DMS53 treated with DMSO at 0.1 percent for 48 hours (cell line): Measurements from ENCODE around the gene XPO5.
A peak's percentile ranks its signal among the peaks of the same experiment; 100 is the strongest.
"Not testable (repeated sequence)": the region's sequence is repeated elsewhere in the genome, so short reads cannot be mapped to it uniquely, and the experiment has no call there.

Experiments
- DNase-seq: peaks from one replicate; lab custom pipeline; 2025; ENCODE audit not compliant: unreplicated experiment; lab: John Stamatoyannopoulos, UW

XPO5 gene

DNA sequence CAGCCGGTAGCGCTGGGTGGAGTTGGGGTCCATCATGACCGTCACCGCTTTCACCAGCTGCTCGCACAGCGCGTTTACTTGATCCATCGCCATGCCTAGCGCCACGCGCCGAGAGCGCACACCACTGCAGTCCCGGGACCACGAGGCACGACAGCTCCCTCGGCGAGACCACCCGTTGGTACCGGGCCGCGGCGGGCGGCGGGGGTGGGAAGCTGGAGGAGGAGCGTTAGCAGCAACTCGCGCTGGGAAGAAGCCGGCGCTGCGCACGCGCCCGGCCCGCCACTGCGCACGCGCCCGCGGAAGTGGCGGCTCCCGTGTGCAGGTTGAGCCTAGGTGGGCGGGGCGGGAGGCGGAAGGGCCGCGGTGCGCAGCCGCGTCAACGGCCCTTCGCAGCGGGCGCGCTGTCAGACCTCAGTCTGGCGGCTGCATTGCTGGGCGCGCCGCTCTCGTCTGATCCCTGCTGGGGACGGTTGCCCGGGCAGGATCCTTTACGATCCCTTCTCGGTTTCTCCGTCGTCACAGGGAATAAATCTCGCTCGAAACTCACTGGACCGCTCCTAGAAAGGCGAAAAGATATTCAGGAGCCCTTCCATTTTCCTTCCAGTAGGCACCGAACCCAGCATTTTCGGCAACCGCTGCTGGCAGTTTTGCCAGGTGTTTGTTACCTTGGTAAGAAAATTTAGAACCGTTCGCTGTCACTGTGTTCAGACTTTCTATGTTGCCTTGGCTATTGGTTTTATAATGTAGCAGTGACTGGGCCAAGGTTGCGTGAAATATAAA lies at the start of gene XPO5, which contains the start of gene POLH:
Gene XPO5, minus strand, starts transcription at position 267 of the 780 bp plus-strand sequence. Its CDS starts 174 bp downstream, at position 93.
Gene POLH, plus strand, starts transcription at position 414 of the 780 bp plus-strand sequence. CDS start 6,135 bp downstream, outside the sequence.
- DNase-seq, result peak; percentile 92

DNA sequence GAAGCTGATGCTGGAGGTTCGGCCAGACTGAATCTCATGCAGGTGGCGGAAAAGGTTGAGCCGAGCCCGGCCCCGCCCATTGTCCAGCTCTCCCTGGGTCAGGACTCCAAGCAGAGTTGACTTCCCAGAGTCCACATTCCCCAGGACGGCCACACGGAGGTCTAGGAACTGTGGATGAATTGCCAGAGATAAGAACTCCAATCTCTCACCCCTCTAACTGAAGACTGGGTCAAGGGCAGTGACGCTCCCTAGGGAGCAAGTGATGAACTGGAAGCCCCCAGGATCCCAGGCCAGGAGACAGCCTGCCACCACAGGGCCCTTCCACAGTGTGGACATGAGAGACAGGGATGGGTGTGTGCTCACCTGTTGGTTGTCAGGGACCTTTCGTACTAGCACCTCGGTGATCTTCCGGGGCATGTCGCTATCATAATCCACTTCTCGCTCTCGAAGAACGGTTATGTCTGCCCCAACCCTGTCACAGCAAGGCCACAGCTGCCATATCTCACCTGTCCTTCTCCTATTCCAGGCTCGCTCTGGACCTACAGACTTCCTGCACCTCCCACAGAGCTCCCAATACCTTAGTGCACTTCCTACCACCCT lies 49.7 kb upstream of the XPO5 start:
- no peak for DNase-seq

DNA sequence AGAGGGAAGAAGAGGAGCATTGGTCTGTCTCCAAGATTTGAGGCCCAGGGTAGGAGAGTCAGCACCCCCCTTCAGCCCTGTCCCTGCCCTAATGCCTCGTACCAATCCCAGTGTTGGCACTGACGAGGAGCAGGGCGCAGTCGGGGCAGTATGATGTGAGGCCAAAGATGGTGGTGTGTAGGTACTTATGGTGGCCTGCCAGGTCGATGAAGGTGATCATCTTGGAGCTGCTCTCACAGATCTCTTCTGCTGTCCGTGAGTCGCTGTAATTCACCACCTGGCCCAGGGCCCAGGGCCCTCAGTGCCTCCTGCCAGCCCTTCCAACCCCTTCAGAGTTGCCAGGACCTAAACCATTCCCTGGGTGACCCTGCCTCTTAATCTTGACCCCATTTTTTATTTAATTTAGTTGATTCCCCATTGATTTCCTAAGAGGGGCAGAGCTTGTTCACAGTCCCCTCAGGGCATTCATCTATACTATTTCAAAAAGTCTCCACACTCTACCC lies 49.0 kb upstream of the XPO5 start:
- DNase-seq, result no peak

DNA sequence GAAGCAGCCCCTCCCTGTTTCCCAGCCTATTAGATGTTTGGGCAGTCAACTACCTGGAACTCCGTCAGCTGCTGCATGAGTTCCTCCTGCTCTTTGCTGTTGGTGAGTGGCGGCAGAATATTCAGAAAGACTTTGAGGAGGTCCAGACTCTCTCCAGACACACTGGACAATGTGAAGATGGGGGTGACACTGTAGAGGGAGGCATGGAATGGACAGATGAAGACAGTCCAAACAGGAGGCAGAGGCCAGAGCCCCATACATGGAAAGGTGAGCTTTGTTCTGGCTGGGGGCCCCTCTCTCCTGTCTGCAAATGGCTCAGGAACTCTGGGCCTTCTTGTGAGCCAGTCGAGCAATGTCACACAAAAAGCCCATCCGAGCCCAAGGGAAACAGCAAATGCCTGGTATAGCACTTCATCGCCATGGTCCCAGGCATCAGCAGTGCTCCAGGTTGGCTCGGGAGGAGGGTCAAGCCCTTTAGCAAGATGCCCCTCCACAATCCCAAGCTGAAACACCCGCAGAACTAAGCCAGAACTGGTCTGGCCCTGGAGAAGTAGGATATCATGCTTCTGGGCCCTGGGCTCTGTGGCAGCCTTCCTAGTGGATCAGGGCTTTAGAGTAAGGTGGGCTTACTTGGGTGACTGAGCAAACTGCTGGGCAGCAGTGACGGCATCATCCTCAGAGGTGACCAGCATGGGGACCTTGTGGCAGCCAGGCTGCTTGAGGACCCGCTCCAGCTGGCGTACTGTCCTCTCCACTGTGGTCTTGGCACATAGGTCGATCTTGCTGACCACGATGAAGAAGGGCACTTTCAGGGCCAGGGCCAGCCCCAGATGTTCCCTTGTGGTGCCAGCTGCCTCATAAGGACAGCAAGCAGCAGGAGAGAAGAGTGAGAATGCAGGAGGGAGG lies 48.3 kb upstream of the XPO5 start:
- DNase-seq, result no peak

DNA sequence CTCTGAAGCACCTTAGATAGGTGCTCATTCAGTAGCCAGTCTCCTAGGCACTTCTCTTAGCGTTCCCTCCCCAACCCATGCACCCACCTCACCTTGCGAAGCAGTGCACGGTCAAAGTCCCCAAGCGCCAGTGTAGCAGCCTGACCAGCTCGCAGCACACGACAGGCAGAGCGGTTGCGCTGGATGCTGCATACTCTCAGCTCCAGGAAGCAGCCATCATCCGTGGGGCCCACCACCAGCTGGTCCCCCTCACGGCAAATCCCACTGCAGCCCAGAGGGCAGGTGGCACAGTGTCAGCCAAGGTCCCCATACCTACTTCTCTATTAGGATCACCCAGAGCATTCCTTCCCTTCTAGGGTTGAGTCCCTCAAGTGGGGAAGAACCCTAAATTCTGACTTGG lies 46.7 kb upstream of the XPO5 start:
- DNase-seq, result no peak

DNA sequence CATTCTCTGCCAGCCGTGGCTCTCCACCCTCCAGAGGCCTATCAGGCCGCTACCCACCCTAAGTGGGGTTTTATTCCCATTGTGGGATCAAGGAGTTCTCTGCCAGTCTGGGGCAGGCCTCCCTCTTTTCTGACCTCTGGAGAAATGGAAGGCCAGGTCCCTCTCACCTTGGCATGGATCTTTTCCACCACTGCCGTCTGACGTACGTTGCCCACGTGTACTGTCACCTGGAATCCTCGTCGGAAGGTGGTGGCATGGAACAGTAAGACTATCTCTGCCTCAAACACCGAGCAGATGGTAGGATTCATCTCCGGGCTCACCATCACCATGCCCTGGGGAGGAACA lies 46.0 kb upstream of the XPO5 start:
- DNase-seq, result no peak

DNA sequence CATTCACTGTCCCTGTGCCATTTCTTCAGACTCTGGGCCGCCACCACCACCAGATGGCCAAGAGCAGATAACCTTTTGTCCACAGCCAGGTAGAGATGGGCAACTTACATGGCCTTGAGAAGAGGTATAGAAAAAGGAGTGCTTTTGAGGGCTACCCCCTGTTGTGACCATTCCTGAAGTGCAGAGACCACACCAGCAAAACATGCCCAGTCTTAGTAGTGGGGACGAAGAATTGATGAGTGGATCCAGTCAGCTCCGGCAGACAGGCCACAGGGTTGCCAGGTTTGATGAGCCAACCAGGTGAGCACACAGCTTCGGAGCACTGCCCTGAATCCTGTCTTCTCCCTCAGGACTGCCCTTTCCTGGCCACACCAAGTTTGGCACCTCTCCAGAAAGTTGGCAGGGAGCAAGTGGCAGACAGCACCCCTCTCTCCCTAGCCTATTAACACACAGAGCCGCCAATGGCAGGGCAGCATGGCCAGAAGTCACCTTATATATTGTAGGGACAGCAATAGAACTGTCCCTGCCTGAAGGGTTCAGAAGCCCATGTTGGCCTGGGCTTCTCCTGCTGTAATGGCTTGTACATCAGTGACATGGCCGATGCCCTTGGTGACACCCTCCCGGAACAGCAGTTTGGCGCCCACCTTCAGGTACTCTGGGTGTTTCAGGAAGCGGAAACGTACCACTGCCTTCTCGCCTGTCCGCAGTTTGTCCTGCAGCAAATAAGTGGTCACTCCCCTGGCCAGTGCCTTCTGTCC lies 45.4 kb upstream of the XPO5 start:
- DNase-seq, result no peak

DNA sequence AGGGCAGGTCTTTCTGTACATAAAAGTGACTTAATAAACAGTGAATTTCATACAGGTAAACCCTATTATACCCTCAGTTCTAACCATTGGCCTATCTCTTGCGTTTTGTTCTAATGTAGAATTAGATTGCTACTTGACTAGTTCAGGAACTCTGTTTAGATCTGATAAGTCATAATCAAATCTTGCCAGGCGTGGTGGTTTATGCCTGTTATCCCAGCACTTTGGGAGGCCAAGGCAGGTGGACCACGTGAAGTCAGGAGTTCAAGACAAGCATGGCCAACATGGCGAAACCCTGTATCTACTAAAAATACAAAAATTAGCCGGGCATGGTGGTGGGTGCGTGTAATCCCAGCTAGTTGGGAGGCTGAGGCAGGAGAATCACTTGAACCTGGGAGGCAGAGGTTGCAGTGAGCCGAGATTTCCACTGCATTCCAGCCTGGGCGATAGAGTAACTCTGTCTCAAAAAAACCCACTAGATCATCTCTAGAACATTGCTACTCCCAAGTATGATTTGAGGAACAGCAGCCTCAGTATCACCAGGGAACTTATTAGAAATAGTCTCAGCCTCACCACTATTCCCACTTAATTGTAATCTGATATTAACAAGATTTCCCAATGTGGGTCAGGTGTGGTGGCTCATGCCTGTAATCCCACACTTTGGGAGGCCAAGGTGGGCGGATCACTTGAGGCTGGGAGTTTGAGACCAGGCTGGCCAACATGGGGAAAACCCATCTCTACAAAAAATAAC lies 41.1 kb upstream of the XPO5 start:
- no peak for DNase-seq

DNA sequence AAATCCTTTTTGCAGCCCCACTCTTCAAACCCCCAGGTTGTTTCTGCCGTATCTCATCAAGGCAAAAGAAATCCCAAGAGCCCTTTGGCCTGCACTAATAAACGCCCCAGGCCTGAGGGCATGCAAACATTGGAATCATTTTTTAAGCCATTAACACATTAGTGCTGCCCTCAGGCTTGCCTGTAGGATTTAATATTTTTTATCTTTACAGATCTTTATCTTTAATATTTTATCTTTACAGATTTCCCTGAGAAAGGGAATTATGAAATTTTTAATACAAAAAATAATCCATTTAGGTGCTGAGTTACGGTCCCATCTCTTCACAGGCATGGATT lies 38.5 kb upstream of the XPO5 start:
- DNase-seq, result no peak

DNA sequence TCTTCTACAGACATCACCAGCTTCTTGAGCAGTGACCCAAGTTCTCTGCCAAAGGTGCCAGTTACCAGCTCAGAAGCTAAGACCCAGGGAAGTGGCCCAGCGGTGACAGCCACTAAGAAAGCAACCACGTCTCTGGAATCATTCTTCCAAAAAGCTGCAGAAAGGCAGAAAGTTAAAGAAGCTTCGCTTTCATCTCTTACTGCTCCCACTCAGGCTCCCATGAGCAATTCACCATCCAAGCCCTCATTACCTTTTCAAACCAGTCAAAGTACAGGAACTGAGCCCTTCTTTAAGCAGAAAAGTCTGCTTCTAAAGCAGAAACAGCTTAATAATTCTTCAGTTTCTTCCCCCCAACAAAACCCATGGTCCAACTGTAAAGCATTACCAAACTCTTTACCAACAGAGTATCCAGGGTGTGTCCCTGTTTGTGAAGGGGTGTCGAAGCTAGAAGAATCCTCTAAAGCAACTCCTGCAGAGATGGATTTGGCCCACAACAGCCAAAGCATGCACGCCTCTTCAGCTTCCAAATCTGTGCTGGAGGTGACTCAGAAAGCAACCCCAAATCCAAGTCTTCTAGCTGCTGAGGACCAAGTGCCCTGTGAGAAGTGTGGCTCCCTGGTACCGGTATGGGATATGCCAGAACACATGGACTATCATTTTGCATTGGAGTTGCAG lies 38.0 kb upstream of the XPO5 start:
- no peak for DNase-seq

DNA sequence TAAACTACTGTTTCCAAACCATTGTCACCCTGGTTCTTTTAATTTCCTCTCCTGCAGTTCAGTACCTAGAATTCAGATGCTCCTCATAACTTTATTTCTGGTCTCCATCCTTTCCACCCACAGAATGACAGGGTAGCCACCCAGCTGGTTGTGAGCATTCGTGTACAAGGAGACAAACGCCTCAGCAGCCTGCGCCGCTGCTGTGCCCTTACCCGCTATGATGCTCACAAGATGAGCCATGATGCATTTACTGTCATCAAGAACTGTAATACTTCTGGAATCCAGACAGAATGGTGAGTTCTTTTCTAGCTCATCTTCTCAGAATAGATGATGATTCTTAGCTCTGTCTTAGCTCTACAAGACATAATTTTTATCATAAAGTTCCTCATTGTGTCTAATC lies 34.6 kb upstream of the XPO5 start:
- no peak for DNase-seq

DNA sequence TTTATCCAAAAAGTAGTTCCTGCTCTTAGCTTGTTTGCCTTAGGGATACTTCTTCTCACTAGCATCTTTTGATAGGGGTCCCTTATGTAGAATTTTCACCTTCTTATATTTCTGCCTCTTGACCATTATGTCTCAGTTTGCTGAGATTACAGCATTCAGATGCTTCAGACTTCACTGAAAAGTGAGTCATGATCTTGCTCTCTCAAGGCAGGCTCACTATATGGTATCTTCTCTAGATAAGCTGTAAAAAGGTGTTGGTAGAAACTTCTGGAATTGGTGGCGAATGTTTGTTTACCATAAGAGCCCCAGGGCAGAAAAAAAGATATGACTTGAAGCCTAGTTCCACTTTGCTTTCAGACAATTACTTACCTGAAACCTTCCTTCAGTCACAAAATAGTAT lies 33.6 kb upstream of the XPO5 start:
- no peak for DNase-seq

DNA sequence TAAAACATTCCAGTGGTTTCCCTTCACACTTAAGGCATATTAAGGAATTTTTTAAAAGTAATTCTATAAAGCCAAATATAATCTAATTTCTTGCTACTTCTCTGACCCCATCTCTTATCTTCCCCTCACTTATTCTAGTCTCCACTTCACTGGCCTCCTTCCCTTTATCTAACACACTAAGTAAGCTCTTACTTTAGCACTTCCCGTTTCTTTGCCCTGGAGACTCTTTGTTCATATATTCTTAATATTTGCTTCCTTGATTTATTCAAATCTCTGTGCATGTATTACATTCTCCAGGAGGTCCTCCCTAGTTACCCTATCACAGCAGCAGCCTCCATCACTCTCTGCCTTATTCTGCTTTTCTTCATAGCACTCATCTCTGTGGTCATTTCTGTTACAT lies 33.0 kb upstream of the XPO5 start:
- DNase-seq, result no peak

DNA sequence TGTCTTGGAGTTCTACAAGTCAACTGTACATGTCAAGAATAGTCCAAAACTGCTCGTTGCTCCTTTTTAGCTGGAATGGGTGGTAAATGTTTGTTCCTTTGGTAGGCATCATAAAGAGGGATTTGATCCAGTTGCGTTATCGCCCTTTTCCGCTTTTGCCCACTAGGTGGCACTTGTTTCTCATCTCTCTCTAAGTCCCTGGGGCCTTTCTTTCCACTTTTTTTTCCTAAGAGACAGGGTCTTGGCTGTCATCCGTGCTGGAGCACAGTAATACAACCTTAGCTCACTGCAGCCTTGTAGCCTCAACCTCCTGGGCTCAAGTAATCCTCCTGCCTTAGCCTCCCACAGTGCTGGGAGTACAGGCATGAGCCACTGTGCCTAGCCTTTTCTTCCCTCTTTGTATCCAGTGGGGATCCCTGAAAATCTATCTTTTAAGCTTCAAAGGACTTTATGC lies 32.5 kb upstream of the XPO5 start:
- peak; percentile 73 for DNase-seq

DNA sequence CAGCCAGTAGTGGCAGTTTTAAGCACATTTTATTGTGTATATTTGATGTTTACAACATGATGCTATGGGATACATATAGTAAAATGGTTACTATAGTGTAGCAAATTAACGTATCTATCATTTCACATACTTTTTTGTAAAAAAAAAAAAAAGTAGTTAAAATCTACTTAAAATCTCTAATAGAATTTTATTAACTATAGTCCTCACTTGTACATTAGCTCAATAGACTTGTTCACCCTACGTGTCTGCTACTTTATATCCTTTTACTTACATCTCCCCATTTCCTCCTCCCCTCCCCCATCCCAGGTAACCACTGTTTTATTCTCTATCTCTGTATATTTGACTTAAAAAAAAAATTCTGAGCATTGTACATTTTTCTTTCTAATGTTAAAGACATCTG lies 30.2 kb upstream of the XPO5 start:
- no peak for DNase-seq

DNA sequence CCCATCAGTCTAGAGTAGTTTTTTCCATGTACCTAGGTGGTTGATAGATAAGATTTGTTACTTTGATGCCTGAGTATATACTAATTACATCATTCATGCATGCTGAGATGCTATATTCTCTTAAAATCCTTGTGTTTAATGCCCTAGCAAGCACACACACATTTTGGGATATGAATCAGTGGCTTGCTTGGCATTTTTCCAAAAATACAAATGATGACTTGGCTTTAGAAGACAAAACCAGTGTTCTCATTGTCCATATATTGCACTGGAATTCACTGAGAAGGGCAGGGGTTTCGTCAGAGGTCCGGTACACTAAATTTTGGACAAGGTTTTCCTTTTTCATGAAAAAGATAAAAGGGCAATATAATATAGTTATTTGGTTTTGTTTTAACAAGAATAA lies 28.3 kb upstream of the XPO5 start:
- no peak for DNase-seq

DNA sequence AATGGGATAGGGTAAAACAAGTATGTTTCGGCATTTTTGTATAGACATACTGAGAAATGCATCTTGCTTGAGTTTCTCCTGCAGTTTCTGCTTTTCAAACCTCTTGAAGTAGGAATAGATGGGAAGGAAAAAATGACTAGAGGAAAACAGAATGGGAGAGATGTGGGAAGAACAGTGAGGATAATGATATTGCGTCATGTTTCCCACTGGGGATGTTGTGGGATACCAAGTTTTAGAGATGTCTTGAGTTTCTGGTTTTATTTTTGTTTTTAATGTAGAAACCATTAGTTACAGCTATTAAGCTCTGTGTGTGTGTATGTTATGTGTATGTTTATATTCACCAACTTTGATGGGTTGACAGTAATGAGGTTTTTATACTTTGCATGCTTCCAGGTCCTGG lies 24.8 kb upstream of the XPO5 start:
- no peak for DNase-seq

DNA sequence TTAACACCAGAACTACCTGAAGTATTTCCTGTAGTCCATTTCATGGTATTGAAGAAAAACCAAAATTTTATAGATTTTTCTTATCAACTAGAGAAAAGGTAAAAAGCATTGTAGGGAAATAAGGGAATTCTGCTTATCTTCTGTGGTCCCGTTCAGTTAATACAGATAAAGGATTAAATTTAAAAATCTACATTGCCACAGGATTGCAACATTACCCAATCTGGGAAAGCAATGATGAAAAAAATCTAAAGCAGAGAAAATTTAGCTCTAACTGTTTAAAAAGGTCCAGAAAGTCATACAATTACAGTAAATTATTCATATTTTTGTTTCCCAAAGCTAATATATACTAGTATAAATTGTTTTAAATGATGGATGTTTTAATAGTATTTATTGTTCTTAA lies 18.1 kb upstream of the XPO5 start:
- no peak for DNase-seq

DNA sequence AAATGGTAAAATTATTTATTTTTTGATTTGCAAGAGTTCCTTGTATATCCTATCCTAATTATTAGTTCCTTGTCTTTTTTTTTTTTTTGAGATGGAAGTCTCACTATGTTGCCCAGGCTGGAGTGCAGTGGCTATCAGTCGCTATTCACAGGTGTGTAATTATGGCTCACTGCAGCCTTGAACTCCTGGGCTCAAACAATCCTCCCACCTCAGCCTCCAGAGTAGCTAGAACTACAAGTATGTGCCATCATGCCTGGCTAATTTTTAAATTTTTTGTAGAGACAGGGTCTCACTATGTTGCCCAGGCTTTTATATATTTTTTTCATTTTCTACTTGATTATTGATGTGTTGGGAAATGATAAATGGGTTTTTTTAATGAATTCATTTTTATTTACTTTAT lies 13.7 kb upstream of the XPO5 start:
- DNase-seq, result not testable (repeated sequence)

DNA sequence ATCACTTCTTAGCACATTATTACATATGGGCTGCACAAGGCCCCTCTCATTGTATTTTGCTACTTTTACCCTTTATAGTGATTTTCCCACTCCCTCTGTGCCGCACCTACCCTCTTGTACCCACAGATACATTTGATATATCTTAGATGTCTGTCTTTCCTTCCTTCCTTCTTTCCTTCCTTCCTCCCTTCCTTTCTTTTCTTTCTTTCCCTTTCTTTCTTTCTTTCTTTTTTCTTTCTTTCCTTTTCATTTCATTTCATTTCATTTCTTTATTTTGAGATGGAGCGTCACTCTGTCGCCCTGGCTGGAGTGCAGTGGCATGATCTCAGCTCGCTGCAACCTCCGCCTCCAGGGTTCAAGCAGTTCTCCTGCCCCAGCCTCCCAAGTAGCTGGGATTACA lies 12.4 kb upstream of the XPO5 start:
- no peak for DNase-seq
